DOHH2 (cell line): ENCODE measurements around the gene FNDC3B.

Experiments used
- H3F3A ChIP-seq: fragments of 200-600 bp; sonication (generic), shearing (Covaris generic); 2 replicates; pipeline ENCODE4 v1.6.0; 2016; ENCODE audit warnings: antibody characterized with exemption, mild to moderate bottlenecking; ENCODE audit not compliant: control insufficient read depth, insufficient read depth
- H3K27ac ChIP-seq: fragments of 200-600 bp; sonication (generic); 2 replicates; pipeline ENCODE4 v1.5.1; 2014; ENCODE audit warnings: low read depth, mild to moderate bottlenecking, low read length, moderate library complexity
- H3K27me3 ChIP-seq: fragments of 200-600 bp; sonication (generic); 2 replicates; pipeline ENCODE4 v1.6.1; 2014; ENCODE audit warnings: mild to moderate bottlenecking, low read length, mixed read lengths; ENCODE audit not compliant: control insufficient read depth
- H3K36me3 ChIP-seq: fragments of 200-600 bp; sonication (generic); 2 replicates; pipeline ENCODE4 v1.6.1; 2014; ENCODE audit warnings: mild to moderate bottlenecking, low read length, moderate library complexity, mixed read lengths; ENCODE audit not compliant: control insufficient read depth
- H3K4me1 ChIP-seq: fragments of 200-600 bp; sonication (generic); 2 replicates; pipeline ENCODE4 v1.6.1; 2014; ENCODE audit warnings: mild to moderate bottlenecking, low read length, mixed read lengths; ENCODE audit not compliant: control insufficient read depth
- H3K4me2 ChIP-seq: fragments of 200-600 bp; sonication (generic); 2 replicates; pipeline ENCODE4 v1.6.0; 2014; ENCODE audit warnings: mild to moderate bottlenecking, low read length, moderate library complexity
- H3K4me3 ChIP-seq: fragments of 200-600 bp; sonication (generic); 2 replicates; pipeline ENCODE4 v1.5.1; 2014; ENCODE audit warnings: mild to moderate bottlenecking, low read length, mixed read lengths
- H3K79me2 ChIP-seq: fragments of 200-600 bp; sonication (generic); 2 replicates; pipeline ENCODE4 v1.6.1; 2014; ENCODE audit warnings: mild to moderate bottlenecking, low read length, mixed read lengths; ENCODE audit not compliant: control insufficient read depth
- H3K9me2 ChIP-seq: fragments of 200-600 bp; sonication (generic); replicated peaks from 2 replicates; pipeline ENCODE4 v1.6.1; 2014; ENCODE audit warnings: mild to moderate bottlenecking, low read length, mixed read lengths; ENCODE audit not compliant: control insufficient read depth
- H3K9me3 ChIP-seq: fragments of 200-600 bp; sonication (generic); 2 replicates; pipeline ENCODE4 v1.6.1; 2014; ENCODE audit warnings: antibody characterized with exemption, low read length, mixed read lengths; ENCODE audit not compliant: control insufficient read depth, insufficient read depth
- H4K20me1 ChIP-seq: fragments of 200-600 bp; sonication (generic); 2 replicates; pipeline ENCODE4 v1.6.0; 2014; ENCODE audit warnings: low read depth, mild to moderate bottlenecking, antibody characterized with exemption, low read length, moderate library complexity; ENCODE audit not compliant: control insufficient read depth, insufficient read depth
- EZH2phosphoT487 ChIP-seq: fragments of 200-600 bp; sonication (generic); IDR thresholded peaks from 2 replicates; pipeline ENCODE4 v1.6.1; 2017; ENCODE audit warnings: borderline replicate concordance, mild to moderate bottlenecking, antibody characterized with exemption, low read length, moderate library complexity, mixed read lengths
- TF ChIP-seq, protein P1 (sequence below): fragments of 200-600 bp; sonication (generic); IDR thresholded peaks from one replicate; pipeline ENCODE4 v1.5.1; 2014; ENCODE audit warnings: antibody characterized with exemption, mild to moderate bottlenecking, low read depth, low read length; ENCODE audit not compliant: poor library complexity, severe bottlenecking

Gene FNDC3B

DNA sequence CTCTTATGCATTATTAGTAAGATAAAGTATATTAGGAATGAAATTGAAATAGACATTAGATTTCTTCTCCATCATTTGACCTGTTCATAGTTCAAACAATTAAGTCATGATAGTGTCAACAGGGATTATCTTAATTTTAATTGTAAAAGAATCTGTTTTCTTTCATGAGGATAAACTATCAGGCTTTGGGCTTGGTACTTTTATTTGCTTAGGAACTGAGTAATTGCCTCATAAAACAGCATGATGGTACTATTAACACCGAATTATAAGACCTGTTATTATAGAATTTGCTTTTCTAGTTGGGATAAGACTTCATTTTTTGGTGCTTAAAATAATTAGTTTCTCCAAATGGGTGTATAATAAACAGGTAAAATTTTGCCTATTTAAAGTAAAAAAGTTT, 71.8 kb downstream of the FNDC3B start:
- Histone ChIP-seq H3K79me2 (peaks cover 8% of the 10 kb centered on the region), H3K4me3 (no peak overlapping the region), H3K4me2 (no peak overlapping the region), H3K27ac (no peak overlapping the region), H3K36me3 (no peaks in the 10 kb centered on the region), H3F3A (peaks cover 7% of the 10 kb centered on the region; the same call in 1 of the 2 replicates), H3K4me1 (peaks cover 24% of the 10 kb centered on the region), H3K9me2 (no peaks in the 10 kb centered on the region), H4K20me1 (peaks cover 14% of the 10 kb centered on the region; the same call in 1 of the 2 replicates), H3K27me3 (no peaks in the 10 kb centered on the region), H3K9me3 (no peaks in the 10 kb centered on the region)
- TF ChIP-seq, protein P1, sequence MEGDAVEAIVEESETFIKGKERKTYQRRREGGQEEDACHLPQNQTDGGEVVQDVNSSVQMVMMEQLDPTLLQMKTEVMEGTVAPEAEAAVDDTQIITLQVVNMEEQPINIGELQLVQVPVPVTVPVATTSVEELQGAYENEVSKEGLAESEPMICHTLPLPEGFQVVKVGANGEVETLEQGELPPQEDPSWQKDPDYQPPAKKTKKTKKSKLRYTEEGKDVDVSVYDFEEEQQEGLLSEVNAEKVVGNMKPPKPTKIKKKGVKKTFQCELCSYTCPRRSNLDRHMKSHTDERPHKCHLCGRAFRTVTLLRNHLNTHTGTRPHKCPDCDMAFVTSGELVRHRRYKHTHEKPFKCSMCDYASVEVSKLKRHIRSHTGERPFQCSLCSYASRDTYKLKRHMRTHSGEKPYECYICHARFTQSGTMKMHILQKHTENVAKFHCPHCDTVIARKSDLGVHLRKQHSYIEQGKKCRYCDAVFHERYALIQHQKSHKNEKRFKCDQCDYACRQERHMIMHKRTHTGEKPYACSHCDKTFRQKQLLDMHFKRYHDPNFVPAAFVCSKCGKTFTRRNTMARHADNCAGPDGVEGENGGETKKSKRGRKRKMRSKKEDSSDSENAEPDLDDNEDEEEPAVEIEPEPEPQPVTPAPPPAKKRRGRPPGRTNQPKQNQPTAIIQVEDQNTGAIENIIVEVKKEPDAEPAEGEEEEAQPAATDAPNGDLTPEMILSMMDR: no peak
- TF ChIP-seq EZH2phosphoT487: no peak

DNA sequence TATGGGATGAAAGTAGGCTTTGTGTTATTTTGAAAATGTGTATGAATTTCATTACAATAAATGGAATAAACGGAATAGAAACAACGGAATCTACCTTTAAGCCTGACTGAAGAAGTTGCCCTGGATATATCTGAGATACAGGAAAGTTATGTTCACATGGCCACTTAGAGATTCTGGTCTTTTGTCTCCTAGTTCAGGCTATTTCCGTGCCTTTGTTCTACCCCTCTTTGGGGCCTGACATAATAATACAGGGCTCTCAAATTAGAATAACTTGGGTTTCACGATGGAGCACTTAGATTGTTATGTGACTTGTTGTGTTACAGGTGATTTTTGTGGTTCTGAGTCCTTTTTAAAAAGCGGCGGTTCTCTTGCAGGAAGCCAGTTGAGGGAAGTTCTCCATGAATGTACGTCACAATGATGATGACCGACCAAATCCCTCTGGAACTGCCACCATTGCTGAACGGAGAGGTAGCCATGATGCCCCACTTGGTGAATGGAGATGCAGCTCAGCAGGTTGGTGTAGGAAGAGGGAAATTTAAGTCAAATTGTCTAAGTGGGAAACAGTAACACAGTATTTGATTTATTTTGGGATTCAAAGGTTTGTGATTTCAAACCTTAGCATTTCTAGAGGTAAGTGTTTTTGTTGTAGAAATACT, 72.8 kb downstream of the FNDC3B start:
- H3K4me2 ChIP-seq: no peak overlapping the region
- H3K27ac ChIP-seq: no peak overlapping the region
- TF ChIP-seq EZH2phosphoT487: no peak
- TF ChIP-seq, protein P1: no peak
- peaks cover 3% of the 10 kb centered on the region; the same call in 1 of the 2 replicates for H3F3A ChIP-seq
- H3K79me2 ChIP-seq: peaks cover 8% of the 10 kb centered on the region
- no peak overlapping the region for H3K4me3 ChIP-seq
- H3K36me3 ChIP-seq: no peaks in the 10 kb centered on the region
- H3K4me1 ChIP-seq: peaks cover 14% of the 10 kb centered on the region
- no peaks in the 10 kb centered on the region for H3K9me2 ChIP-seq
- H4K20me1 ChIP-seq: peaks cover 14% of the 10 kb centered on the region; the same call in 1 of the 2 replicates
- H3K9me3 ChIP-seq: no peaks in the 10 kb centered on the region
- no peaks in the 10 kb centered on the region for H3K27me3 ChIP-seq

DNA sequence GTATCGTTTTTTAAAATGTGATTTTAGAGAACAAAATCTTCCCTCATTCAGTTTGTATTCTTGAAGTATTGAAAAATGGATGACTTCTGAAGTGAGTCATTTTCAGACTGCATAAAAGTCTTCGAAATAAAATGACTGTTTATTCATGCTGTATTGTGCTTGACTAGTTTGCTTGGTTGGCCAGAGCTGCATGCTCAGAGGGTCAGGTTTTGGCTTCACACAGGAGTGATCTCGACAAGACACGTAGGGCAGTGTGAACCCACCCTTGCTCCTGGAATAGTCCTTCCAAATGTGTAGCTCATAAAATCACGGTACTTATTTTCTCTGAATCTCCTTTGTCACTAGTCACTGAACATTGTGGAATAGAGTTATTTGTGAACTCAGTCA, 73.3 kb downstream of the FNDC3B start:
- Histone ChIP-seq H3K9me3 (no peaks in the 10 kb centered on the region), H3K4me1 (peaks cover 9% of the 10 kb centered on the region), H3K4me2 (no peak overlapping the region), H3F3A (no peaks in the 10 kb centered on the region), H3K36me3 (no peaks in the 10 kb centered on the region), H3K27ac (no peak overlapping the region), H3K79me2 (peaks cover 8% of the 10 kb centered on the region), H3K4me3 (no peak overlapping the region), H4K20me1 (peaks cover 14% of the 10 kb centered on the region; the same call in 1 of the 2 replicates), H3K9me2 (no peaks in the 10 kb centered on the region), H3K27me3 (no peaks in the 10 kb centered on the region)
- TF ChIP-seq, protein P1: no peak
- no peak for TF ChIP-seq EZH2phosphoT487
